MM.1S (cell line): Measurements from ENCODE around the gene EPSTI1.

Source experiments
- EZH2 ChIP-seq: fragments of 300-600 bp; sonication (generic); optimal IDR thresholded peaks from 2 replicates; pipeline ENCODE3; 2017; ENCODE audit warnings: low read depth, mild to moderate bottlenecking, antibody characterized with exemption, low read length, mixed read lengths
- EZH2phosphoT487 ChIP-seq: fragments of 300-600 bp; sonication (generic); IDR thresholded peaks from 2 replicates; pipeline ENCODE4 v1.6.1; 2018; ENCODE audit warnings: antibody characterized with exemption, low read length
- TF ChIP-seq, protein P1 (sequence below): fragments of 300-600 bp; sonication (generic); IDR thresholded peaks from 2 replicates; pipeline ENCODE4 v1.5.1; 2016; ENCODE audit warnings: antibody characterized with exemption, low read length, mixed read lengths

DNA sequence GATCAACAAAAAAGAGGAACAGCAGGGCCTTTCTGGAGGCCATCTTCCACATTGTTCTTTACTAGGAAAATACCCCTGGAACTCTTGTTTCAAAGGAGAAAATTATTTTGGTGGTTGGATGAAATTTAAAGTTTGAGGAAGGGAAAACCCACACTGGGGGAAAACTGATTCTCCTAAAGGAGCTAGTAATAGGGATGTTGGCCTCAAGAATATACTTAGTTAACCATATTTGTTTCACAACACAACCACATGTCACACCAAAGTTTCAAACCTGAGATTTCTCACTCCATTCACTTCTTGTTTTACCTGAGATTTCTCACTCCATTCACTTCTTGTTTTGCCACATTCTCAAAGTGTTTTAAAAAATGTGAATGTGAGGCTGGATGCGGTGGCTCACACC, 2.8 kb upstream of the EPSTI1 start:
- TF ChIP-seq EZH2 (no peak), EZH2phosphoT487 (no peak)
- TF ChIP-seq, protein P1, sequence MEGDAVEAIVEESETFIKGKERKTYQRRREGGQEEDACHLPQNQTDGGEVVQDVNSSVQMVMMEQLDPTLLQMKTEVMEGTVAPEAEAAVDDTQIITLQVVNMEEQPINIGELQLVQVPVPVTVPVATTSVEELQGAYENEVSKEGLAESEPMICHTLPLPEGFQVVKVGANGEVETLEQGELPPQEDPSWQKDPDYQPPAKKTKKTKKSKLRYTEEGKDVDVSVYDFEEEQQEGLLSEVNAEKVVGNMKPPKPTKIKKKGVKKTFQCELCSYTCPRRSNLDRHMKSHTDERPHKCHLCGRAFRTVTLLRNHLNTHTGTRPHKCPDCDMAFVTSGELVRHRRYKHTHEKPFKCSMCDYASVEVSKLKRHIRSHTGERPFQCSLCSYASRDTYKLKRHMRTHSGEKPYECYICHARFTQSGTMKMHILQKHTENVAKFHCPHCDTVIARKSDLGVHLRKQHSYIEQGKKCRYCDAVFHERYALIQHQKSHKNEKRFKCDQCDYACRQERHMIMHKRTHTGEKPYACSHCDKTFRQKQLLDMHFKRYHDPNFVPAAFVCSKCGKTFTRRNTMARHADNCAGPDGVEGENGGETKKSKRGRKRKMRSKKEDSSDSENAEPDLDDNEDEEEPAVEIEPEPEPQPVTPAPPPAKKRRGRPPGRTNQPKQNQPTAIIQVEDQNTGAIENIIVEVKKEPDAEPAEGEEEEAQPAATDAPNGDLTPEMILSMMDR: no peak
